Neural cell (in vitro differentiated cells): Measurements from ENCODE around the gene ABO. TPM values are rescaled to one million over a fixed set of nuclear protein-coding genes. Genes with fewer than 3 reads are reported as not detected.

ENCODE experiments used
- H2AFZ ChIP-seq: fragments of 200-600, 300-800 bp; sonication (generic), shearing (Covaris generic); 2 replicates; pipeline ENCODE4 v1.6.0; 2014; ENCODE audit warnings: low read depth, mild to moderate bottlenecking, antibody characterized with exemption, low read length, moderate library complexity
- H3F3A ChIP-seq: fragments of 200-600 bp; shearing (Covaris generic); 2 replicates; pipeline ENCODE4 v1.6.1; 2016; ENCODE audit warnings: mild to moderate bottlenecking, moderate library complexity, mixed read lengths, antibody characterized with exemption, low read length; ENCODE audit not compliant: insufficient read depth, poor library complexity, severe bottlenecking
- H3K27ac ChIP-seq: fragments of 200-600, 300-800 bp; sonication (generic), shearing (Covaris generic); 2 replicates; pipeline ENCODE4 v1.5.1; 2014; ENCODE audit warnings: mild to moderate bottlenecking, low read length, moderate library complexity
- H3K27me3 ChIP-seq: fragments of 300-800, 200-600 bp; sonication (generic), shearing (Covaris generic); 2 replicates; pipeline ENCODE4 v1.6.0; 2014; ENCODE audit warnings: mild to moderate bottlenecking, low read depth, low read length, moderate library complexity; ENCODE audit not compliant: insufficient read depth
- H3K36me3 ChIP-seq: fragments of 300-800, 200-600 bp; sonication (generic), shearing (Covaris generic); 2 replicates; pipeline ENCODE4 v1.5.1; 2014; ENCODE audit warnings: mild to moderate bottlenecking, antibody characterized with exemption, low read length, moderate library complexity; ENCODE audit not compliant: insufficient read depth
- H3K4me2 ChIP-seq: fragments of 300-800, 200-600 bp; sonication (generic), shearing (Covaris generic); 2 replicates; pipeline ENCODE4 v1.6.0; 2014; ENCODE audit warnings: mild to moderate bottlenecking, low read length
- H3K4me3 ChIP-seq: fragments of 300-800, 200-600 bp; sonication (generic), shearing (Covaris generic); 2 replicates; pipeline ENCODE4 v1.5.1; 2014; ENCODE audit warnings: mild to moderate bottlenecking, low read length, moderate library complexity
- H3K79me2 ChIP-seq: fragments of 200-600 bp; shearing (Covaris generic); replicated peaks from 2 replicates; pipeline ENCODE4 v1.6.0; 2014; ENCODE audit warnings: mild to moderate bottlenecking, low read length, moderate library complexity; ENCODE audit not compliant: insufficient read depth
- H3K9ac ChIP-seq: fragments of 300-800, 200-600 bp; sonication (generic), shearing (Covaris generic); 2 replicates; pipeline ENCODE4 v1.6.1; 2016; ENCODE audit warnings: mild to moderate bottlenecking, low read length, mixed read lengths
- H3K9me2 ChIP-seq: fragments of 200-600 bp; shearing (Covaris generic); 2 replicates; pipeline ENCODE4 v1.6.1; 2016; ENCODE audit warnings: mild to moderate bottlenecking, low read length, mixed read lengths; ENCODE audit not compliant: insufficient read depth
- H3K9me3 ChIP-seq: fragments of 200-600, 300-800 bp; sonication (generic), shearing (Covaris generic); 2 replicates; pipeline ENCODE4 v1.6.1; 2016; ENCODE audit warnings: mild to moderate bottlenecking, mixed run types, low read length, moderate library complexity, mixed read lengths
- H4K20me1 ChIP-seq: fragments of 200-600 bp; shearing (Covaris generic); 2 replicates; pipeline ENCODE4 v1.6.1; 2016; ENCODE audit warnings: mild to moderate bottlenecking, mixed run types; ENCODE audit not compliant: insufficient read depth
- CTCF ChIP-seq: fragments of 450-650 bp; IDR thresholded peaks from 2 replicates; pipeline ENCODE4 v1.5.1; 2014; ENCODE audit warnings: antibody characterized with exemption, mild to moderate bottlenecking, moderate library complexity; ENCODE audit not compliant: poor library complexity, severe bottlenecking
- EP300 ChIP-seq: fragments of 450-650 bp; conservative IDR thresholded peaks from 2 replicates; pipeline ENCODE4 v1.6.1; 2014; ENCODE audit warnings: antibody characterized with exemption, mild to moderate bottlenecking, moderate library complexity; ENCODE audit not compliant: poor library complexity, severe bottlenecking
- EZH2 ChIP-seq: fragments of 200-600, 300-800 bp; shearing (Covaris generic), sonication (generic); IDR thresholded peaks from 2 replicates; pipeline ENCODE4 v1.6.1; 2014; ENCODE audit warnings: antibody characterized with exemption, low read length, borderline replicate concordance, mild to moderate bottlenecking; ENCODE audit not compliant: insufficient read depth, poor library complexity, severe bottlenecking
- MXI1 ChIP-seq: fragments of 450-650 bp; conservative IDR thresholded peaks from 2 replicates; pipeline ENCODE4 v1.6.1; 2014; ENCODE audit warnings: antibody characterized with exemption, mild to moderate bottlenecking; ENCODE audit not compliant: poor library complexity, severe bottlenecking
- POLR2AphosphoS5 ChIP-seq: IDR thresholded peaks from 2 replicates; pipeline ENCODE4 v1.6.1; 2012
- RAD21 ChIP-seq: fragments of 450-650 bp; conservative IDR thresholded peaks from 2 replicates; pipeline ENCODE4 v1.6.1; 2014; ENCODE audit warnings: antibody characterized with exemption, mild to moderate bottlenecking, moderate library complexity
- REST ChIP-seq: IDR thresholded peaks from 2 replicates; pipeline ENCODE4 v1.6.1; 2012; ENCODE audit warnings: borderline replicate concordance
- SMC3 ChIP-seq: fragments of 450-650 bp; conservative IDR thresholded peaks from 2 replicates; pipeline ENCODE4 v1.6.1; 2014; ENCODE audit warnings: antibody characterized with exemption, mild to moderate bottlenecking, moderate library complexity; ENCODE audit not compliant: poor library complexity
- TAF1 ChIP-seq: IDR thresholded peaks from 2 replicates; pipeline ENCODE4 v1.6.1; 2012; ENCODE audit warnings: low read depth
- polyA plus RNA-seq: library from polyadenylated mRNA; depleted of rRNA; stranded (reverse); fragments of >200 nt; gene quantifications from 2 replicates; pipeline ENCODE4 v1.2.3, GENCODE V29; 2014

Gene ABO
- polyA plus RNA-seq, 1 donor from 2014 or later = not detected

- no peaks in the 10 kb centered on the region for H3K27me3 ChIP-seq
- H3K4me3 ChIP-seq = no peak overlapping the region
- H3K9me3 ChIP-seq = no peaks in the 10 kb centered on the region
- no peaks in the 10 kb centered on the region for H3F3A ChIP-seq
- no peaks in the 10 kb centered on the region for H3K36me3 ChIP-seq
- no peak overlapping the region for H3K9ac ChIP-seq
- no peak for TF ChIP-seq REST
- no peak for TF ChIP-seq SMC3
- no peak for TF ChIP-seq TAF1
- TF ChIP-seq EZH2 = no peak
- no peak for TF ChIP-seq MXI1
- TF ChIP-seq RAD21 = no peak
- TF ChIP-seq EP300 = no peak
- no peak for TF ChIP-seq CTCF
- TF ChIP-seq POLR2AphosphoS5 = no peak
- no peak overlapping the region for H2AFZ ChIP-seq
- H3K79me2 ChIP-seq = no peaks in the 10 kb centered on the region
- H4K20me1 ChIP-seq = no peaks in the 10 kb centered on the region
- no peaks in the 10 kb centered on the region for H3K9me2 ChIP-seq
- no peak overlapping the region for H3K4me2 ChIP-seq
- H3K27ac ChIP-seq = no peak overlapping the region
Observed at GRCh38 chr9:133226219-133227171, 48.5 kb downstream of the ABO start.

GRCh38 chr9:133225171-133226011 lies 49.6 kb downstream of the ABO start:
- Histone ChIP-seq H3K9me3 (no peaks in the 10 kb centered on the region), H3K27ac (no peak overlapping the region), H3K9me2 (no peaks in the 10 kb centered on the region), H3K9ac (no peak overlapping the region), H3K4me3 (no peak overlapping the region), H4K20me1 (no peaks in the 10 kb centered on the region), H3F3A (no peaks in the 10 kb centered on the region), H3K79me2 (no peaks in the 10 kb centered on the region), H3K36me3 (no peaks in the 10 kb centered on the region), H2AFZ (no peak overlapping the region), H3K4me2 (no peak overlapping the region), H3K27me3 (no peaks in the 10 kb centered on the region)
- no peak for TF ChIP-seq RAD21
- no peak for TF ChIP-seq REST
- TF ChIP-seq POLR2AphosphoS5 = no peak
- TF ChIP-seq EZH2 = no peak
- no peak for TF ChIP-seq EP300
- no peak for TF ChIP-seq CTCF
- no peak for TF ChIP-seq MXI1
- TF ChIP-seq TAF1 = no peak
- TF ChIP-seq SMC3 = no peak
